ENCODE results near the gene AMIGO2. TPM values are rescaled to one million over a fixed set of nuclear protein-coding genes. Genes with fewer than 3 reads are reported as not detected.

The AMIGO2 gene
- total and polyA plus RNA-seq, 2 experiments from 2014 or later, result 1.8 to 3.8 TPM

- TF ChIP-seq REST (IDR thresholded peaks at IDR 0.05; ENCODE audit: unreplicated experiment) (no peak), ETS1 (IDR thresholded peaks at IDR 0.05) (no peak), ZNF331 (CRISPR knock-in tag; IDR thresholded peaks at IDR 0.05; ENCODE audit: low read depth) (no peak), STAT1 (IDR thresholded peaks at IDR 0.05; ENCODE audit: unreplicated experiment) (no peak), CREB1 (CRISPR knock-in tag; IDR thresholded peaks at IDR 0.05; ENCODE audit: low read depth) (no peak)
- Histone ChIP-seq H2AFZ (no peak overlapping the region), H3K79me2 (replicated peaks; ENCODE audit: insufficient read depth) (no peaks in the 10 kb centered on the region), H3K36me3 (ENCODE audit: insufficient read depth) (no peaks in the 10 kb centered on the region), H3K9me2 (ENCODE audit: insufficient read depth) (no peaks in the 10 kb centered on the region), H3K4me1 (ENCODE audit: insufficient read depth) (no peaks in the 10 kb centered on the region), H3K4me2 (no peak overlapping the region), H3K27me3 (ENCODE audit: insufficient read depth) (no peaks in the 10 kb centered on the region), H3K4me3 (no peak overlapping the region), H4K20me1 (replicated peaks; ENCODE audit: insufficient read depth) (no peaks in the 10 kb centered on the region), H3K27ac (ENCODE audit: low read depth) (no peak overlapping the region), H3F3A (replicated peaks; ENCODE audit: low read depth) (no peaks in the 10 kb centered on the region)
- Mint-ChIP-seq H3K4me1 (0 out of 3 replicates have a peak, but pooled peaks cover 2% of the 10 kb centered on the region), H3K4me3 (no peak overlapping the region), H3K9me3 (no peaks in the 10 kb centered on the region), H3K27ac (no peak overlapping the region), H3K27me3 (ENCODE audit: insufficient read depth, low read depth, poor library complexity) (peaks cover 4% of the 10 kb centered on the region), H3K36me3 (ENCODE audit: low read depth) (no peaks in the 10 kb centered on the region)
- ATAC-seq (no peak), DNase-seq (ENCODE audit: low spot score) (no peak)
Observed at GRCh38 chr12:47107446-47107845, 27.7 kb upstream of the AMIGO2 start.

- H2AFZ ChIP-seq, result no peak overlapping the region
- H3K4me3 Mint-ChIP-seq, result no peak overlapping the region
Observed at GRCh38 chr12:47105914-47106674, 26.3 kb upstream of the AMIGO2 start.

More at GRCh38 chr12:47105914-47106674, 26.3 kb upstream of the AMIGO2 start:
- H3K4me1 ChIP-seq (ENCODE audit: insufficient read depth), result no peaks in the 10 kb centered on the region
- H3K79me2 ChIP-seq (replicated peaks; ENCODE audit: insufficient read depth), result no peaks in the 10 kb centered on the region
- ATAC-seq (0 out of 3 replicates have a peak, but pooled peaks have one; percentile 29), DNase-seq (ENCODE audit: low spot score) (no peak)
- no peak overlapping the region for H3K4me2 ChIP-seq
- Mint-ChIP-seq H3K36me3 (ENCODE audit: low read depth) (no peaks in the 10 kb centered on the region), H3K4me1 (0 out of 3 replicates have a peak, but pooled peaks cover 2% of the 10 kb centered on the region), H3K27me3 (ENCODE audit: insufficient read depth, low read depth, poor library complexity) (peaks cover 4% of the 10 kb centered on the region), H3K27ac (no peak overlapping the region), H3K9me3 (no peaks in the 10 kb centered on the region)
- H3K27ac ChIP-seq (ENCODE audit: low read depth), result no peak overlapping the region
- no peak overlapping the region for H3K4me3 ChIP-seq
- H4K20me1 ChIP-seq (replicated peaks; ENCODE audit: insufficient read depth), result no peaks in the 10 kb centered on the region
- no peak for TF ChIP-seq EZH2phosphoT487 (IDR thresholded peaks at IDR 0.05; ENCODE audit: unreplicated experiment)
- no peaks in the 10 kb centered on the region for H3K27me3 ChIP-seq (ENCODE audit: insufficient read depth)
- H3F3A ChIP-seq (replicated peaks; ENCODE audit: low read depth), result no peaks in the 10 kb centered on the region
- no peaks in the 10 kb centered on the region; the same call in 1 of the 2 replicates for H3K9me2 ChIP-seq (ENCODE audit: insufficient read depth)
- no peaks in the 10 kb centered on the region for H3K36me3 ChIP-seq (ENCODE audit: insufficient read depth)
